Astrocyte of the cerebellum (primary cell): ENCODE data around the gene MC3R.
"Not testable (repeated sequence)": the region's sequence is repeated elsewhere in the genome, so short reads cannot be mapped to it uniquely, and the experiment has no call there.

Experiments used
- DNase-seq: peaks from one replicate; pipeline ENCODE4 v3.0.0-alpha.2; 2011; ENCODE audit warnings: low read depth
- H3K4me3 ChIP-seq: 2 replicates; pipeline ENCODE4 v1.5.1; 2011; ENCODE audit warnings: mild to moderate bottlenecking, low read depth, low read length, moderate library complexity
- CTCF ChIP-seq: IDR thresholded peaks from 2 replicates; pipeline ENCODE4 v1.5.1; 2012; ENCODE audit warnings: low read length, low read depth, moderate library complexity, mild to moderate bottlenecking; ENCODE audit errors: missing control alignments
- in situ Hi-C: cut with HindIII; loops from 2 replicates; pipeline ENCODE4 v1.10.0; 2017; ENCODE audit warnings: low sequenced_read_pairs

MC3R gene

DNA sequence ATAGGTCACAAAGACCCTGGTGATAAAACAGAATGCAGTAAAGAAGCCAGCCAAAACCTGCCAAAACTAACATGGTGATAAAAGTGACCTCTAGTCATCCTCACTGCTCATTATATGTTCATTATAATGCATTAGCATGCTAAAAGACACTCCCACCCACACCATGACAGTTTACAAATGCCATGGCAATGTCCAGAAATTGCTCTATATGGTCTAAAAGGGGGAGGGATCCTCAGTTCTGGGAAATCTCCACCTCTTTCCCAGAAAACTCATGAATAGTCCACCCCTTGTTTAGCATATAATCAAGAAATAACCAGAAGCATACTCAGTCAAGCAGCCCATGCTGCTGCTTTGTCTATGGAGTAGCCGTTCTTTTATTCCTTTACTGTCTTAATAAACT is 40.4 kb upstream of the MC3R start:
- no peak for TF ChIP-seq CTCF
- no peak for DNase-seq
- in situ Hi-C loops, result no loop called here
- H3K4me3 ChIP-seq, result no peak overlapping the region

- in situ Hi-C loops, result no loop called here
Measured at GRCh38 chr20:56211051-56211450, 37.5 kb upstream of the MC3R start.

GRCh38 chr20:56212091-56212490 is 36.4 kb upstream of the MC3R start:
- in situ Hi-C loops, result no loop called here
- H3K4me3 ChIP-seq, result no peak overlapping the region
- TF ChIP-seq CTCF, result no peak
- DNase-seq, result no peak

More at GRCh38 chr20:56211051-56211450, 37.5 kb upstream of the MC3R start:
- DNase-seq, result no peak
- no peak for TF ChIP-seq CTCF
- no peak overlapping the region for H3K4me3 ChIP-seq

DNA sequence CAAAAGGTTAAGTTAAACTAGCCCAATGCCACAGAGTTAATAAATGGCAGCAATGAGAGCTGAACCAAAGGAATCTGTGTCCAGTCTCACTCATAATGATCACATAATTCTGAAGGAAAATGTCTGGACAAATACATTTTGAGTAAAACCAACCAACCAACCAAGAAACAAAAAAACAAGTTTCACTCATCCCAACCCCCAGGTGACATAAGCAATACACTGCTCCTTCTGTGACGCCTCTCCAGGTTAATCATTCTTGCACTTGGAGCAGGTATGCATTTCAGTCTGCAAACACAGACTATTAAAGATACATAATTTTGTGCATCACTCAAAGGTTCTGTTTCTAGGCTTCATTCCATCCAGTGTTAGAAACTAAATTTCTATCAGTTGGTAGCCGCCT is 35.2 kb upstream of the MC3R start:
- in situ Hi-C loops, result no loop called here

DNA sequence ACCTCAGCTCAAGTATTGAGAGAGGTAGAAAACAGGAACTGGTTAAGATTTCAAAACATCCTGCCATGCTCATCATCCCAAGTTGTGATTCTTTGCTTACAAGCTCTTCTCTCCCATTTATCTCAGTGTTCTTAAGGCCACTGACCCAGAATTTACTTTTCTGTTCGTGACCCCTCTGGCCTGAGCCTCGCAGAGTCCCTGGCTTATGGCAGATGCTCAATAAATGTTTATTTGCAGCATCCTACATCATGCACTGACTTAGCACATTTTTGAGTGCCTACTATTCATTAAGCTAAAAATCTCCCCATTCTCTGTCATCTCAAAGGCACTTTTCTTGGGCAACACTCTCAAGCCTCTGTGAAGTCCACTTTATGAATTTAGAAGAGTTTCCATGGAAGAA is 33.4 kb upstream of the MC3R start:
- DNase-seq, result no peak
- in situ Hi-C loops, result no loop called here
- TF ChIP-seq CTCF, result no peak
- H3K4me3 ChIP-seq, result no peak overlapping the region

More for the DNA sequence above, 35.2 kb upstream of the MC3R start:
- DNase-seq, result no peak
- no peak for TF ChIP-seq CTCF
- H3K4me3 ChIP-seq, result no peak overlapping the region

DNA sequence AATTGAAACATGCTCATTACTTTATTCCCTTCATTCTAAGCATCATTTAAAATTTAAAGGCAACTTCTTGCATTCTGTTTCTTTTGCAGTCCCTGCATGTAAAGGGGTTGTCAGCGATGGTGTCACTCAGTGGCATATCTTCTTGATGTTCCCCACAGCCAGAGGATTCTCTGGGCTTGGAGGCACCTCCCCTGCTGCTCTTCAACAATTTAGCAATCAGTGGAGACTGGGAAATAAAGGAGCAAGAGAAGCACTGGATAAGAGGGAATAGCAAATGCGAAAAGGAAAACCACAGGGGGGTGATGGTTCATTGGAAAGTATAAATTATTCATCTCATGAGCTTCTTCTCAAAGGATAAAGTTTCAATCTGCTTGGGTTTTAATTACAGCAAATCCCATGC is 30.7 kb upstream of the MC3R start:
- in situ Hi-C loops, result no loop called here
- no peak for DNase-seq
- no peak overlapping the region for H3K4me3 ChIP-seq
- no peak for TF ChIP-seq CTCF

- in situ Hi-C loops, DNase-seq, H3K4me3 ChIP-seq: not testable (repeated sequence)
Measured at GRCh38 chr20:56221186-56221585, 27.3 kb upstream of the MC3R start.
